ENCODE data around the gene RUFY3.
"Not testable (repeated sequence)": the region's sequence is repeated elsewhere in the genome, so short reads cannot be mapped to it uniquely, and the experiment has no call there.

RUFY3 gene

DNA sequence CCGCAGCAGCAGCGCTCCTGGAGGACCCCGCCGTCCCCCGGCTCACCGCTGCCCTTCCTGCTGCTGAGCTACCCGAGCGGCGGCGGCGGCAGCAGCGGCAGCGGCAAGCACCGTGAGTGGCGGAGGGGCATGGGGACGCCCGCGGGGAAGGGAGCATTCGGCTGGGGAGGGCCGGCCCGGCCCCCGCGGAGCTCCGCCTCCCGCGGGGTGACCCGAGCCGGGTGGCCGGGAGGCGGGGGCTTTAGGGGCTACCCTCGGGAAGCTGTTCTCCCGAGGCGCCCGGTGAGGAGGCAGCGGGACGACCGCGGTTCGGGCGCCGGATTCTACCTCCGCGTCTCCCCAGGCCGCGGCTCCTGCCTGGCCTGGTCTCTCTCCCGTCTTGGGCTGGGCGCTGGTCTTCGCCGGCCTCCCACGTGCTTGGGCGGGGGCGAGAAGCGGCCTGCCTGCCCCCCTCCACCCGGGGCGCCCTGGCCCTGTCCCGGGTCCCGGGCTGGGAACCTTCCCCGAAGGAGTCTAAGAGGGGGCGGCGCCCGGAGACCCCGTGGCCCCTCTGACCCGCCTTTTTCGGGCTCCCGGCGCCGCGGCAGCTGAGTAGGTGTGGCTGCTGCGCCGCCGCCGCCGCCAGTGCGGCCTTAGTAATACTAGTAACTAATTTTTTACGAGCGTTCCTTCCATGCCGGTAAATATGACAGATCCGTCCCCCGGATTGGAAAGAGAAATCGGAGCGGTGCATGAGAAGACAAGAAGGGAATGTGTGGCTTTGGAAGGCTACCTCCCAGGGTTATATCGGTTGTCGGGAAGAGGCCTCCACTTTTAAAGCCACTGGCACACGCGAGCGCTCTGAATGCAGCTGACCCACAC, 16.4 kb upstream of the RUFY3 start:
- no peak for DNase-seq

DNA sequence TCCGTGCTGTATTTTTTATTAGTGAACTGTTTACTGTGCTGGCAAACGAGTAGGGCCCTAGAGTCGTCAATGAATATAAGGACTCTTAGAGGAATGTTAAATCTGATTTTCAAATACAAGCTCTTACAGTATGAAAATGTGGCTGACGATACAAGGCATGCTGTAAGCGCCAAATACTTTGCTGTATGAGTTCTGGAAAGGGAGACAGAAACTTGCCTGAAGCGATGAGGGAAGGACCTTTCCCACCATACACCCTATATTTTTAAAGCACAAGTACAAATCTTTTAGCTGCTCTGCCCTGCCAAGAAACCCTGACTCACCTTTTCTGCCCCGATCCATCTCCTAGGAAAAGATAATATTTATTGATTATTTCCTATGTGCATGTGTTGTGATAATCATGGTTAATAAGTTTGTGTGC, 15.7 kb upstream of the RUFY3 start:
- DNase-seq: no peak

DNA sequence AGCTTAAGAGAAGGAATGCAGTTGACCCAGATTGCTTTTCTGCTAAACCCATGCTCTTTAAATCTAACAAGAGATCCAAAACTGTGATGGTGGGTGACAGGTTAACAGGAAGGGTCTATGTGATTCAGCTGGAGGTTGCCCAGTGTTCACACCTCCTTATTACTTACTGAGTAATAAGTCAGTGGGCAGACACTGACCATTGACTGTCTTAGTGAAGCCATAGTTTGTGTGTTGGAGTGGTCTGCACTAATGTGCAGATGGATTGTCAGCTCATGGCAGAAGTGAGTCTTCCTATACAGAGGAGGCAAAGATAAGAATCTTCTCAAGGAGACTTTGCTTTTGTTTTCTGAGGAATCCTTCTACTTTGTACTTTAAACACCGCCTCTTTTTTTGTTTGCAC, 15.2 kb upstream of the RUFY3 start:
- DNase-seq: no peak

DNA sequence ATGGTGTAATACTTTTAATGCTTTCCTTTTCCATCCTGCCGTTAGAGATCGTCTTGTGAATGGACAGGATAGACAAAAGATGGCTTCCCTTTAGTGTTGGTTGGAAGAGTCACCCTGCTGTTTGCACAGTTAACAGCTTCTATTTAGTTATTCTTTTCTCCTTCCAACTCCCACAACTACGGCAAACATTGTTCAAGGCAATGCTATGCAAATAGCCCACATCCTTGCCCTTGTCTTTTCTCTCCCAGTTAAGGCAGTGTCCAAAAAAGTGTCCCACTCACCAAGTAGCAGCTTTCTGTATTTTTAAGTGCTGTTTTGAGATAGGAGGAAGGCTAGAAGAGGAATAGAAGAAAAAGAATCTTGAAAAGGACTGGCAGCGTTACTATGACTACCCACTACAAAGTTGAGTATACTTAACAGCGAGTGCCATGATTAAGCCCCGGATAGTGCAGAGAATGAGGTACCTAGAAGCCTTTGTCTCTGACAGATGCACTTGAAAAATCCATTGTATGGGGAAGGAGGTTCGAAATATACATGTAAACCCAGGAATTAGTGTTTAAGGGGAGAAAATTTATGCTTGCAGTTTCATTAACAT, 12.1 kb upstream of the RUFY3 start:
- no peak for DNase-seq

DNA sequence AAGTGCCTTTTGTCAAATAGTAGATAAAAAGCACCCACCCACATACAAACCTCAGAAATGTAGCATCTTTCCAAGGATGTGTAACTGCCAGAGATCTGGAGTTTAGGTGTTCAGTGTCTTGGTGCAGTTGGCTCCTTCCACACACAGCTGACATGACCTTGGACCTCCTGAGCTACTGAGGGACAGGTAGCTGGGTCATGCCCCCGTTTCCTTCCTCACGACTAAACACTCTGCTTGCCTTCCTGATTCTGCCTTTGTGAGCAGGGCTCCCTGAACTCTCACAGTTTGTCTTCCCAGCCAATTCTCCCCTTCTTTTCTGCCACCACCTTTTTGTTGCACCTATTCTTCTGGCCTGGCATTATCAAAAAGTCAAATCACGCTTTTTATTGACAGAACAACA, 10.2 kb upstream of the RUFY3 start:
- no peak for DNase-seq

DNA sequence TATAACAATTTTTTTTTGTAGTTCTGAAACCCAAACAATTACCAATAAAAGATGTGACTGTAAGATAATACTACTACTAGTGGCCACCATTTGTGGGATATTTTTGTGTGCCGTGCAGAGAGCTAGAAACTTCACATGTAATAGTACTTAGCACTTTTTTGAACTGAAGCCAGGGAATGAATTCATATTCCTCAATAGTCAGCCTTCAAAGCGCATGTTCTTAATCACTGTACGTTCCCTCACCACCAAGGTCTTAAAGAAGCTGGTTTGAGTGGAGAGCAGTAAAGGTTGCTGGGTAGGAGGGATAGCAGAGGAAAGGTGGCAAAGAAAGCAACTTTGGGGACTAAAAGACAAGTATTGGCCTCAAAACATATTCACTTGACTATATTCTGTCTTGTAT, 9.6 kb upstream of the RUFY3 start:
- no peak for DNase-seq

DNA sequence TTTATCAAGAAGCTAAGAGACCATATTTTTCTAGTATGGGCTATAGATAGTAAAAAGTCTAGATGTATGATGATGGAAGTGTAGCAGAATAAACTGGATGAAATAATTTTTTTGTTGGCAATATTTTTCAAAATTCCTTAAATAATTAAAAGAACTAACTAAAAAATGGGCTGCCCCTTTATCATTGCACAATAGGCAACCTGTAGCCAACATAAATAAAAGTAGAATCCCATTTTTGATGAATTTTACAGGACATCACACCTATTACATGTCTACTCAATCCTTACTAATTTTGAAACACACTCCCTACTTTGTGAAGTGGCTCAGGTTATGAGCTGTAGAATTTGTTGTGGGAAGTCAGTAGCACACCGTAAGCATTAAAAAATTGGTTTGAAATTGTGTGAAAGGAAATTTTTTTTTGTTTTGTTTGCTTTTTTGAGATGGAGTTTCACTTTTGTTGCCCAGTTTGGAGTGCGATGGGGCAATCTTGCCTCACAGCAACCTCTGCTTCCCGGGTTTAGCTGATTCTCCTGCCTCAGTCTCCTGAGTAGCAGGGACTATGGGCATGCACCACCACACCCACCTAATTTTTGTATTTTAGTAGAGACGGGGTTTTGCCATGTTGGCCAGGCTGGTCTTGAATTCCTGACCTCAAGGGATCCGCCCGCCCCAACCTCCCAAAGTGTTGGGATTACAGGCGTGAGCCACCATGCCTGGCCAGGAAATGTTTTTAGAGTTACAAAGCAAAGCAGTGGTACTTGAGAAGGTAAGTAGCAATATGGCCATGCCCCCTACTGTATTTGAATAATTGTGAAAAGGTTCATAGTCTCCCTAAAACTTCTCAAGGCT, 8.9 kb upstream of the RUFY3 start:
- DNase-seq: no peak

DNA sequence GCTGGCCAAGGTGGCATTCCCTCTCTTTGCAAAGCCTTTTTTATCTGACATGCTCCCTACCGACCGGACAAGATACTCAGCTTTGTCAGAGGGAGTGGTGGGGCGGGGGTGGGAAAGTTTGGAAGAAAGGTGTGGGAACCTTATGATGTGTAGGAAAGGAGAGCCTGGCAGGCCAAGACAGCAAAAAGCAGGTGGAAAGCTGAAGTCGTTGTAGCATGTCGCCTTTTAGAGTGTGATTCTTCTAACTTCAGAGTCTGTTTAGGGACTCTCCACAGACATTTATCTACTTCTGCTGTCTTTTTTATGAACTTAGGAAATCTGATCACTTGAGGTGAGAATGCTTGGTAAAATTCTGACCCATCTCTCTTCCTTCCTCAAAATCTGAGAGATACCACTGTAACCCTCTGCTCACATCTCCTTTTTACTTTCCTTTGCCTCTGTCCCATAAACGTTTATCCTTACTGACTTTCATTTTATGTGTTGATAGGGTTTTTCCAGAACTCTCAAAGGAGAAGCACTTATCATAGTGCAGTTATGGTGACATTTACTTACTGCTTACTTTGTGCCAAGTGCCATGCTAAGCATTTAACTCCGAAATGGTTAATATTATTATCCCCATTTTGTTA, 8.2 kb upstream of the RUFY3 start:
- DNase-seq: no peak

DNA sequence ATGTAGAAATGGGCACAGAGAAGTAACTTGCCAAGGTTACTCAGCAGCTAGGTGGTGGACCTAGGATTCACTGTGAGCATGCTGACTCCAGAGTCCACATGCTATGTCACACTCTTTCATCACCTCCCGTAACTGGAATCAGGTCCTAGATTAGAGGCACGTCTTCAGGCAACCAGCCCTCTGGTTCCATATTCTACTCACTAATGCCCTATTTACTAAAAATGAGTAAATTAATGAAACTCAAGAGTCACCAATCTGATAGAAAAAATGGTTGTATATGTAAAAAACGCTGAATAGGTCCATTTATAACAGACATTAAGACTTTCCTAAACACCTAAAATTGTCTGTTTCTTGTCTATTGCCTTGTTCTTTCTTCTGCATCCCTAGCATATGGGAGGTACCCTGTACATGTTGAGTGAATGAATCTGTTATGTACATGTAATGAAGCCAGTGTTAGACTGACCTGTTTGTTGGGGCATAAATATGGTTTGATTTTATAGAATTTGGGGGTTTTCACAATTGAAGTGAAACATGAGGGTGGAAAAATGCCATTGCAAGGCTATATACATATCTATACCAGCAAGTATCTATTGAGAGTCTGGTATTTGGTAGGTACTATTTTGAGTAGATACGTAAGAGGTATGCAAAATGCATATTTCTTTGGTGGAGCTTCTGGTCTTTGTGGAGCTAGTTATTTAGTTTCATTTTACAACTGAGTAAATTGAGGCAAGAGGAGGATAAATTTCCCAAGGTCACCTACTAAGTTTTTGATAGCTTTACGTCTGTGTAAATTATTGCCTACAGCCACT, 7.5 kb upstream of the RUFY3 start:
- DNase-seq: no peak

DNA sequence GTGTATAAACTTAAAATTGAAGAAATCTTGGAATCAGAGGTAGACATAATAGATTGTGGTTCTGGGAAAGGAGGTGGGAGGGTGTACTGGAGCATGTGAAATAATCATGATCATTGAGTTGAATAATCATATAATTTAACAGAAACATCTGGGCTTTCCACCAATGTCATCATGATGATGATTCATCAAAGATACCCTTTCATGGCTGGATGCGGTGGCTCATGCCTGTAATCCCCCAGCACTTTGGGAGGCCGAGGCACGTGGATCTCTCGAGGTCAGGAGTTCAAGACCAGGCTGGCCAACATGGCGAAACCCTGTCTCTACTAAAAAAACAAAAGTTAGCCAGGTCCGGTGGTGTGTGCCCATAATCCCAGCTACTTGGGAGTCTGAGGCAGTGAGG, 6.7 kb upstream of the RUFY3 start:
- no peak for DNase-seq

DNA sequence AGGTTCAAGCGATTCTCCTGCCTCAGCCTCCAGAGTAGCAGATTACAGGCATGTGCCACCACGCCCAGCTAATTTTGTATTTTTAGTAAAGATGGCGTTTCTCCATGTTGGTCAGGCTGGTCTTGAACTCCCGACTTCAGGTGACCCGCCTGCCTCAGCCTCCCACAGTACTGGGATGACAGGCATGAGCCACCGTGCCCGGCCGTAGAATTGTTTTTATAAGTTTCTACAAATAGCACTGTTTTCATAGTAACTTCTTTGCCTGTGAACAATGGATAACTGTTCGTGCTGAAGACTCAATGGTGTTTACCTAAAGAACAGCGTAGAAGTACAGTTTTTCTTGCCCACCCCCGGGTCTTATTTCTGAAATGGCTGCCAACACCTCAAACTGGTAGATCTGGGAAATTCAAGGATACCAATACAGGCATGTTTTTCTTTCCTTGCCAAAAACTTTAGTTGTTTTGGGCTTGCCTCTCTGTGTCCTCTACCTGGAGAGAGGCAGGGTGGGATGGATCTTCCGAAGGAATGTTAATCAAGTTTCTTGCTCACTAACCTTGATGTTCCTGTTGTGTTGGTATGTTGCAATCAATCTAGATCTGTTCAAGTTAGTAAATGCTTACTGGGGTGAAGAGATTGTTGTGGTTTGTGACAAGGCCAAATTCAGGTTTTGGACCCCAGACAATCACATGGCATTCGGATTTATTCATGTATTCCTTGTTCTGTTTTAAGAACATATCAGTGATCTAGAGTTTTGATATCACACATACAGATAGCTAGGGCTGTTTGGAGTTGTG, 2.8 kb upstream of the RUFY3 start:
- no peak for DNase-seq

DNA sequence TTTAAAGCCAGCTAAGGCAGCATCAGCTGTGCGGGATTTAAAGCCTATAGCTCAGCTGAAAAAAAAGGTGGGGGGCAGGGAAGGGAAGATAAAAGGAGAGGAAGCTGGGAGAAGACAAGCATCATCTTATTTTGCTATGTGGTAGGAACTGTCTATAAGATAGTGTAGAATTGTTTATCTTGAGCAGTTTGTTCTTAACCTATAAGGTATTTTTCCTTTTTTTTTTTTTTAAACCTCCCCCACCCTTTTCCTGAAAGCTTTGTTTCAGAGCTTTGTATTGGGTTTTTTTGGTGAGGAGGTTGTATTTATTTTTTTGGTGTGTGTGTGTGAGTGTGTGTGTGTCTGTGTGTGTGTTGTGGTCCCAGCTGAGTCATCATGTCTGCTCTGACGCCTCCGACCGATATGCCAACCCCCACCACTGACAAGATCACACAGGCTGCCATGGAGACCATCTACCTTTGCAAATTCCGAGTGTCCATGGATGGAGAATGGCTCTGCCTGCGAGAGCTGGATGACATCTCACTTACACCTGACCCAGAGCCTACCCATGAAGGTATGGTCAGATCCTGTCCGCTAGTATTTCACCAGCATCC, 531 bp downstream of the RUFY3 start:
- no peak for DNase-seq

DNA sequence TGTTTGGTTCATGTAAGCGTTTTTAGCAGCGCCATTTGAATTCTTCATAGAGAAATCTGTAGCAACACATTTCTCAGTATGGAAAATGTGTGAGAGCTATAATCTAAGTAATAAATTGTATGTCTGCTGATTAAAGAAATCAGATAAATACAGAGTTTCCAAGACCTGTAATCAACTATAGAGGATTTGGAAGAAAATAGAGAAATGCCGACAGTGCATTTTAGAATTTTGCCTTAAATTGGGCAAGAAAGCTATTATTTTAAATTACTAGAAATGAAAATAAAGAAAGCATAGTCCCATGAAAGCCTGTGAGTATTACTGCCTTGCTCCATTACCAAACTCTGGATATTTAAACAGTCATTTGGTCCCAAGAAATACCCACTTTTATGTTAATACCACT, 2.7 kb downstream of the RUFY3 start:
- no peak for DNase-seq

DNA sequence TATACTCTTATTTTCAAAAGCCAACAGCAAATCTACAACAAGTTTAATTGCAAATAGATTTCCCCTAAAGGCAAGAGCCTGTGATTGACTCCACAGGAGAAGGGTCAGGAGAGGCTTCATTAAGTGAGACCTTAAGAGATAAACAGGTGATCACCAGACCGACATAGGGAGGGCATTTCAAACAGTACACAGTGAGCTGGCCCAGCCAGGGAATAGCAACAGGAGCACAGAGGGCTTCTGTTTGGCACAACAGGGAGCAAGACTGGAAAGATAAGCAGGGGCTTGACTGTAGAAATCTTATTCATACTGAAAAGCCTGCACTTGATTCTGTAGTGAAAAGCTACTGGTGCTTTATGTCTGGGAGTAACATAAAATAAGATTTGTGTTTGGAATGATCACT, 3.9 kb downstream of the RUFY3 start:
- DNase-seq: no peak

DNA sequence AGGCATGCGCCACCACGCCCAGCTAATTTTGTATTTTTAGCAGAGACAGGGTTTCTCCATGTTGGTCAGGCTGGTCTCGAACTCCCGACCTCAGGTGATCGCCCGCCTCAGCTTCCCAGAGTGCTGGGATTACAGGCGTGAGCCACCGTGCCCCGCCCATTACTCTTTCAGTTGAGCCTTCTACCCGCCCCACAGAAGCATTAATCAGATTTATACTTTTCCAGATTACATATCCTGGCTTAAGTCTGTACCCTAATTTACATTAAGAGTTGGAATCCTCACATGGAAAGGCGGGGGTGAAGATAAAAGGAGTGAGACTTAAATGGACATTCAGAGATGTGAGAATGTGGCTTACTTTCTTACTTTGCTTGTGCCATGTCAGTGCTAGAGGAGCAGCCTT, 4.8 kb downstream of the RUFY3 start:
- DNase-seq: not testable (repeated sequence)

DNA sequence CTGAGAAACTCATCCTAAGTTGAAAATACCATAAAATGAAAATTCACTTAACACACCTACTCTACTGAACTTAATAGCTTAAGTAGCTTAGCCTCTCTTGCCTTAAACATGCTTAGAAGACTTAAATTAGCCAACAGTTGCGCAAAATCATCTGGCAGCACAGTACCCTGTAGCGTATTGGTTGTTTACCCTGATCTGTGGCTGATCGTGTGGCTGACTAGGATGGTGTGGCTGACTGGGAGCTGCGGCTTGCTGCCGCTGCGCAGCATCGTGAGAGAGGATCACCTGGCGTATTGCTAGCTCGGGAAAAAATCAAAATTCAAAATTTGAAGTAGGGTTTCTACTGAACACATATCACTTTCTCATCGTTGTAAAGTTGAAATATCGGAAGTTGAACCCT, 6.3 kb downstream of the RUFY3 start:
- DNase-seq: peak; percentile 4

DNA sequence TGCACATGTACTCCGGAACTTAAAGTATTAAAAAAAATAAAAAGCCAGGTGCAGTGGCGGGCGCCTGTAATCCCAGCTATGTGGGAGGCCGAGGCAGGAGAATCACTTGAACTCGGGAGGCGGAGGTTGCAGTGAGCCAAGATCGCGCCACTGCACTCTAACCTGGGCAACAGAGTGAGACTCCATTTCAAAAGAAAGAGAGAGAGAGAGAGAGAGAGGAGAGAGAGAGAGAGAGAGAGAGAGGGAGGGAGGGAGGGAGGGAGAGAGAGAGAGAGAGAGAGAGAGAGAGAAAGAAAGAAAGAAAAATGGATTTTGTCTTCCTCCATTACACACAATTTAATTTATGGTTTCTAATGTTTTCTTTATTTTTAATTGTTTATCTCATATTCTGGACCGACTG, 11.1 kb downstream of the RUFY3 start:
- not testable (repeated sequence) for DNase-seq

DNA sequence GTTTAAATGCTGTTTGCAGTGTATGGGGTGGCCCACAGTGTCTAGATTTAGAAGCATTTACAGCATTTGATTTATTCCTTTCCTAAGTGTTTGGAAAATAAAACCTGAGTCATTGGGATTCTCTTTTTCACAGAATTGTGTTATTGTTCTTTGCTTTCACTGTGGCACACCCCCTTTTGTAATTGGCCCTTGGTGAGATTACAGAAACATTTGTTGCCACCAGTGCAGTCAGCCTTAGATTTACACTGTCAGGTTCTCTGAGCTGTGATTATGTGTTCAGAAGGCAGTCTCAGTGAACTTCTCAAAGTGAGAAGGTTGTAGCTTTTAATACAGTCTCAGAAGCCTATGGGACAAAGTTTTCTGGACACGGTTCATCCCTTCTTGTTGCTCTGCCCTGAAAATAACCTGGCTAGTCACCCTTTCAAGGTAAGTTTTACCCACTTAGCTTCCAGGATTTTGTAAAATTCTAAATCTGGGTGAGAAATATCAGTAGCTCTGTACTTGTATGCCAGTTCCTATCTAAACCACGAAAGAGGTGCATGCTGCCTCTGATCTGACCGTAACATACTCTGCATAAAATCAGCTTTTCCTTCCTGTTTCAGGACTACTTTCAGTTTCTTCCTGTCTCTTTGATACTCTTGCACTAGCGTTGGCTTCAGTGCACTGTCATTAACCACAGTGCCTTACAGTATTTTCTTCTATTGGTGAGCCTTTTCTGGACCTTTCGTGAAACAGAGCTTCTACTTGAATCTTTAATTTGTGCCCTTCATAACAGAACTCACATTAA, 12.6 kb downstream of the RUFY3 start:
- DNase-seq: no peak

DNA sequence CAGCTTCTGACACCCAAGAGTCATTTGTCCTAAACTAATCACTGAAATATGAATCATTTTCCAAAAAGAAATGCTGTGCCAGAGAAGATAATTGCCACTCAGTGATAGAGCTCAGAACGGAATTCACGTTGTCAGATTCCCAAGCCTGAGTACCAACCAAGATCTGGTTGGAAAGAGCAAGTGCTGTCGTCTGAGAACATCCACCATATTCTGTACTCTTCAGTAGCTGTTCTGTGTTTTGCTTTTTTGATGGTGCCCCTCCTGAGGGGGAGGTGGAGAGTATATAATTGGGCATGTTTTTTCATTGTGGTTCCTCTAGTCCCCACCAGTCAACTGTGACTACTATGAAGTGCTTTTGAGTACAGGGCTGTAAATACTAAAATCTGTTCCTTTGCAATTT, 13.2 kb downstream of the RUFY3 start:
- no peak for DNase-seq

DNA sequence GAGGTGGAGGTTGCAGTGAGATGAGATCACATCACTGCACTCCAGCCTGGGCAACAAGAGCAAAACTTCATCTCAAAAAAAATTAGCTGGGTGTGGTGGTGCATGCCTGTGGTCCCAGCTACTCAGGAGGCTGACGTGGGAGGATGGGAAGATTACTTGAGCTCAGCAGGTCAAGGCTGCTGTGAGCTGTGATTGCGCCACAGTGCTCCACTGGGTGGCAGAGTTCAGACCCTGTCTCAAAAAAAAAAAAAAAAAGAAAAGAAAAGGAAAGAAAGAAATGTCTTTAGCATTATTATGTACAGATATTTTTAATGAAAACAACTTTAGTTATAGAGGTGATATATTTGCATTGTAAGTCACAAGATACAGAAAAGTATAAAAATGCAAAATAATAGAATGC, 14.2 kb downstream of the RUFY3 start:
- not testable (repeated sequence) for DNase-seq
